DMS114 treated with DMSO at 0.1 percent for 48 hours (cell line): ENCODE data around the gene LTB4R.

ENCODE experiments used
- DNase-seq: peaks from one replicate; lab custom pipeline; 2025; ENCODE audit not compliant: unreplicated experiment; lab: John Stamatoyannopoulos, UW

The LTB4R gene

DNA sequence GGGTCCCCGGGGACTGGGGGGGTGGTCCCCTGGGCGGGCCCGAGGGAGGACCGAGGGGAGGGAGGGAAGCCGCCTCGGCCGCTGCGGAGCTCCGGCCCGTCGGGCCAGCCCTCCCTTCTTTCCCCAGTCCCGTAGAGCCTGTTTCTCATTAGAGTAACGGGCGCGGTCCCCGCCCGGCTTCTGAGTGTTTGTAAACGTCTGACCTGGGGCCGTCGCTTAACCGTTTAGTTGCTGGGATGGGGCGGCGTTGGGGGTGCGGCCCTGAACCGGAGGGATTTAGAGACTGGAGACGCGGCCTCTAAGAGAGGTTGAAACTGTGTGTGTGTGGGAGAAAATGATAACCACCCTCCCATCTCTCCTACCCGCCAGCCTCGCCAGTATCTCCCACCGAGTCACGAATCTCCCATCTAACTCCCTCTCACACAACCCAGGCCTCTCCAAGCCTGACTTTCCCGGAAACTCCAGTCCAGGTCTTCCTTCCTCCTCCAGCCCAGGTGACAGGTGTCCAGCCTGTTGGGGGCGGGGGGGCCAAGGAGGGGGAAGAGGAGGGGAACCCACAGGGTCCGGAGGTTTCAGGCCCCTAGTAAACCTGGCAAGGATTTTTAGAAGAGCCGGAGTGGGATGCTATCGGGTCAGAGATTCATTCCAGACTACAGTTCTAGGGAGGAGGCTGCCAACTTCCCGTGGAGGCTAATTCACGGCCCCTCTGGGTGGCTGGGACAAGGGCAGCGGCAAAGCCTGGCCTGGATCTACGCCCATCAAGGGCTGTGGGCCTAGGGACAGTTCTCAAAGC, 55.6 kb downstream of the LTB4R start:
- DNase-seq, result peak; percentile 66
